OCI-LY1 (cell line): ENCODE results near the gene EPB41L2.

Source experiments
- H2AFZ ChIP-seq: fragments of 200-600 bp; sonication (generic), shearing (Covaris generic); 2 replicates; pipeline ENCODE4 v1.6.0; 2014; ENCODE audit warnings: antibody characterized with exemption, mild to moderate bottlenecking, low read length
- H3F3A ChIP-seq: fragments of 200-600 bp; sonication (generic), shearing (Covaris generic); 2 replicates; pipeline ENCODE4 v1.6.0; 2014; ENCODE audit warnings: mild to moderate bottlenecking, antibody characterized with exemption, low read length, moderate library complexity; ENCODE audit not compliant: insufficient read depth
- H3K27ac ChIP-seq: fragments of 200-600 bp; sonication (generic); 2 replicates; pipeline ENCODE4 v1.5.1; 2014; ENCODE audit warnings: low read length, mixed run types, mild to moderate bottlenecking, low read depth; ENCODE audit not compliant: poor library complexity, severe bottlenecking
- H3K27me3 ChIP-seq: fragments of 200-600 bp; sonication (generic); 2 replicates; pipeline ENCODE4 v1.6.0; 2014; ENCODE audit warnings: antibody characterized with exemption, mild to moderate bottlenecking, low read length, moderate library complexity; ENCODE audit not compliant: insufficient read depth
- H3K36me3 ChIP-seq: fragments of 200-600 bp; sonication (generic); 2 replicates; pipeline ENCODE4 v1.6.1; 2014; ENCODE audit warnings: mild to moderate bottlenecking, antibody characterized with exemption, low read length, moderate library complexity, mixed read lengths; ENCODE audit not compliant: insufficient read depth
- H3K4me1 ChIP-seq: fragments of 200-600 bp; sonication (generic); 2 replicates; pipeline ENCODE4 v1.5.1; 2014; ENCODE audit warnings: mild to moderate bottlenecking, low read length, moderate library complexity; ENCODE audit not compliant: insufficient read depth, severe bottlenecking
- H3K4me2 ChIP-seq: fragments of 200-600 bp; sonication (generic), shearing (Covaris generic); 2 replicates; pipeline ENCODE4 v1.6.1; 2014; ENCODE audit warnings: low read length
- H3K4me3 ChIP-seq: fragments of 200-600 bp; sonication (generic); 2 replicates; pipeline ENCODE4 v1.5.1; 2014; ENCODE audit warnings: low read length, low read depth, mild to moderate bottlenecking, mixed read lengths; ENCODE audit not compliant: poor library complexity, severe bottlenecking
- H3K79me2 ChIP-seq: fragments of 200-600 bp; shearing (Covaris generic); 2 replicates; pipeline ENCODE4 v1.6.1; 2016; ENCODE audit warnings: mixed run types, low read length, mixed read lengths; ENCODE audit not compliant: insufficient read depth
- H3K9ac ChIP-seq: fragments of 200-600 bp; sonication (generic), shearing (Covaris generic); 2 replicates; pipeline ENCODE4 v1.6.1; 2014; ENCODE audit warnings: mild to moderate bottlenecking, low read length, mixed read lengths
- H3K9me2 ChIP-seq: fragments of 200-600 bp; sonication (generic), shearing (Covaris generic); 2 replicates; pipeline ENCODE4 v1.6.1; 2014; ENCODE audit warnings: low read depth, mild to moderate bottlenecking, low read length, mixed read lengths
- H3K9me3 ChIP-seq: fragments of 200-600 bp; shearing (Covaris generic); 2 replicates; pipeline ENCODE4 v1.6.1; 2014; ENCODE audit warnings: low read length, mixed read lengths
- H4K20me1 ChIP-seq: fragments of 200-600 bp; sonication (generic), shearing (Covaris generic); 2 replicates; pipeline ENCODE4 v1.6.0; 2016; ENCODE audit warnings: mild to moderate bottlenecking, low read length; ENCODE audit not compliant: insufficient read depth
- EZH2 ChIP-seq: fragments of 200-600 bp; sonication (generic), shearing (Covaris generic); IDR thresholded peaks from 2 replicates; pipeline ENCODE4 v1.8.0; 2017; ENCODE audit warnings: borderline replicate concordance, mixed run types, mild to moderate bottlenecking, antibody characterized with exemption, low read length, moderate library complexity, mixed read lengths
- TF ChIP-seq, protein P1 (sequence below): fragments of 200-600 bp; sonication (generic), shearing (Covaris generic); IDR thresholded peaks from 2 replicates; pipeline ENCODE4 v1.5.1; 2017; ENCODE audit warnings: mild to moderate bottlenecking, antibody characterized with exemption, low read length, moderate library complexity, mixed read lengths

EPB41L2 gene

DNA sequence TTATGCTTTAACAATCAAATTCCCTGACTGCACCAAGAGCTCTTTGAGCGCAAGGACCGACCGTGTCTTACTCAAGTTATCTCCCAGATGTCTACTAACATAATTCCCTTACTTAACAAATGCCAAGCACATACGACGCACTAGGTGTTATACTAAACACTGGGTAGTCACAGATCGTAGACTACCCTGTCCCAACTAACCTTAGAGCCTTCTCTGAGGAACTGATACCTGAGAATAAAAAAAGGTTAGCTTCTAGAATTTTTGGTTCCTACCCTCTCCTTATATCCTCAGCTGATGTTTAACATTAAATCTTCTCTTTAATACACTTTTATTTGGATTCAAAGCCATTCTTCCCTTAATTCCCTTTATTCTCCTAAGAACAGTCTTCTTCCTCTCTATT, 38.5 kb downstream of the EPB41L2 start:
- no peak for TF ChIP-seq EZH2
- TF ChIP-seq, protein P1, sequence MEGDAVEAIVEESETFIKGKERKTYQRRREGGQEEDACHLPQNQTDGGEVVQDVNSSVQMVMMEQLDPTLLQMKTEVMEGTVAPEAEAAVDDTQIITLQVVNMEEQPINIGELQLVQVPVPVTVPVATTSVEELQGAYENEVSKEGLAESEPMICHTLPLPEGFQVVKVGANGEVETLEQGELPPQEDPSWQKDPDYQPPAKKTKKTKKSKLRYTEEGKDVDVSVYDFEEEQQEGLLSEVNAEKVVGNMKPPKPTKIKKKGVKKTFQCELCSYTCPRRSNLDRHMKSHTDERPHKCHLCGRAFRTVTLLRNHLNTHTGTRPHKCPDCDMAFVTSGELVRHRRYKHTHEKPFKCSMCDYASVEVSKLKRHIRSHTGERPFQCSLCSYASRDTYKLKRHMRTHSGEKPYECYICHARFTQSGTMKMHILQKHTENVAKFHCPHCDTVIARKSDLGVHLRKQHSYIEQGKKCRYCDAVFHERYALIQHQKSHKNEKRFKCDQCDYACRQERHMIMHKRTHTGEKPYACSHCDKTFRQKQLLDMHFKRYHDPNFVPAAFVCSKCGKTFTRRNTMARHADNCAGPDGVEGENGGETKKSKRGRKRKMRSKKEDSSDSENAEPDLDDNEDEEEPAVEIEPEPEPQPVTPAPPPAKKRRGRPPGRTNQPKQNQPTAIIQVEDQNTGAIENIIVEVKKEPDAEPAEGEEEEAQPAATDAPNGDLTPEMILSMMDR: no peak
- Histone ChIP-seq H3K79me2 (no peaks in the 10 kb centered on the region), H3K4me2 (no peak overlapping the region), H3F3A (no peaks in the 10 kb centered on the region), H3K9ac (no peak overlapping the region), H3K4me3 (no peak overlapping the region), H3K9me2 (no peaks in the 10 kb centered on the region), H3K27me3 (no peaks in the 10 kb centered on the region), H3K9me3 (no peaks in the 10 kb centered on the region), H3K4me1 (no peaks in the 10 kb centered on the region), H2AFZ (no peak overlapping the region), H3K27ac (no peak overlapping the region), H4K20me1 (no peaks in the 10 kb centered on the region), H3K36me3 (no peaks in the 10 kb centered on the region)

DNA sequence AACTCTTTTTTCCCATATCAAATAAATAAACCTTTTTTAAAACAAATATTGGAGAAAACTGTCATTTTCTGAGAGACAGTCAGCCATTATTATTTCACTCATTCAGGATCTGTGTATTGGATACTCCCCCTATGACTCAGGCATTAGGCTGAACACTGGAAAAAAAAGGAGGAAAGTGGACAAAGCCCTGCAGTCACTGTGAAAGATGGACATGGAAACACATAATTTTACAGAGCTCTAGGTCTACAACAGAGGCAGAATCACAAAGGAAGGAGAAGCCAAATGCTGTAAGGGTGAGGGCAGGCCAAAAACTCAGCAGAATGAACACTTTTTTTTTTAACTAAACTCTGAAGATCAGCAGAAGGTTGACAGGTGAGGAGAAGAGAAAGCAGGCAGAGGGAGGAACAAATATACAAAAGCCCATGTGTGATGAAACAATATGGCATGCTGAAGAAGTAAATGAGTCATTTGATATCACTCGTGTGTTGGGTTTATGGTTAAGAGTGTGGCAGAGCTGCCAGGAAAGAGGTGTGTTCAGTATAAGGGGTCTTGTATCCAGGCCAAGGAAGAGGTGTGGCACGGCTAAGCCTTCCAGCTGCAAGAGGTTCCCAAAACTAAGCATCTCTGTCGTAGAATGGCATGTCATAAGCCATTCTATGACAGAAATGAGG, 39.1 kb downstream of the EPB41L2 start:
- Histone ChIP-seq H3K27me3 (no peaks in the 10 kb centered on the region), H3F3A (no peaks in the 10 kb centered on the region), H3K36me3 (no peaks in the 10 kb centered on the region), H3K4me2 (no peak overlapping the region), H3K4me1 (no peaks in the 10 kb centered on the region), H4K20me1 (no peaks in the 10 kb centered on the region), H3K4me3 (no peak overlapping the region), H2AFZ (no peak overlapping the region), H3K9me3 (no peaks in the 10 kb centered on the region), H3K27ac (no peak overlapping the region), H3K79me2 (no peaks in the 10 kb centered on the region), H3K9me2 (no peaks in the 10 kb centered on the region), H3K9ac (no peak overlapping the region)
- no peak for TF ChIP-seq EZH2
- TF ChIP-seq, protein P1: no peak

DNA sequence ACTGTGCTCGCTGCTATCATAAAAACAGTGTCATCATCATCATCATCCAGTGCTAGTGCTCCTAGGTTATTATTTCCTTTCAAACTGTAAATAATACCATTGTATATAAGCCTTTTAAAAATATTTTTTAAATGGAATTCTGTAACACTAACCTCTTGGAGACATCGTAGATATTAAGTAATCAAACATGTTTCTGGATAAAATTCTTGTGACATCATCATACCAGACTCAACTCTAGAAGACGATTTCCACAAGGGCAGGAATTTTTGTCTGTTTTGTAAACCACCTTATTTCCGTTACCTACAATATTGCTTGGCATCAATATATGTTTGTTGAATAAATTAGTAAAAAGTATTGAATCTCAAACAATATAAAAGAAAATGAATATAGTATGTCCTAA, 40.4 kb downstream of the EPB41L2 start:
- H3K9ac ChIP-seq: no peak overlapping the region
- TF ChIP-seq, protein P1: no peak
- TF ChIP-seq EZH2: no peak
- no peaks in the 10 kb centered on the region for H4K20me1 ChIP-seq
- H2AFZ ChIP-seq: no peak overlapping the region
- H3F3A ChIP-seq: no peaks in the 10 kb centered on the region
- no peak overlapping the region for H3K4me2 ChIP-seq
- H3K27ac ChIP-seq: no peak overlapping the region
- H3K79me2 ChIP-seq: no peaks in the 10 kb centered on the region
- no peak overlapping the region for H3K4me3 ChIP-seq
- H3K9me3 ChIP-seq: no peaks in the 10 kb centered on the region
- H3K4me1 ChIP-seq: no peaks in the 10 kb centered on the region
- H3K27me3 ChIP-seq: no peaks in the 10 kb centered on the region
- no peaks in the 10 kb centered on the region for H3K9me2 ChIP-seq
- no peaks in the 10 kb centered on the region for H3K36me3 ChIP-seq
